GM18868 (cell line): ENCODE measurements around the gene CNNM1.

Experiments used
- ATAC-seq: cut with Tn5 transposase; IDR thresholded peaks from one replicate; pipeline ENCODE4 v1.9.1; 2021; ENCODE audit warnings: mild to moderate bottlenecking, moderate library complexity; ENCODE audit not compliant: unreplicated experiment

Gene CNNM1

DNA sequence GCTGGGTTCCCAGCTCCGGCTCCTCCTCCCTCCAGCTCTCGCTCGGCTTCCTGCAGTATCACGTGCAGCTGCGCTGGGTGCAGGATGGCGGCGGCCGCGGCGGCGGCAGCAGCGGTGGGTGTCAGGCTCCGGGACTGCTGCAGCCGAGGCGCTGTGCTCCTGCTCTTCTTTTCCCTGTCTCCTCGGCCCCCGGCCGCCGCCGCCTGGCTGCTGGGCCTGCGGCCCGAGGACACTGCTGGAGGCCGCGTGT lies at the start of gene CNNM1:
Gene CNNM1 (plus strand): TSS at position 53 of the 250 bp plus-strand sequence. CDS start 32 bp downstream, at position 85.
- peak; percentile 81 for ATAC-seq

DNA sequence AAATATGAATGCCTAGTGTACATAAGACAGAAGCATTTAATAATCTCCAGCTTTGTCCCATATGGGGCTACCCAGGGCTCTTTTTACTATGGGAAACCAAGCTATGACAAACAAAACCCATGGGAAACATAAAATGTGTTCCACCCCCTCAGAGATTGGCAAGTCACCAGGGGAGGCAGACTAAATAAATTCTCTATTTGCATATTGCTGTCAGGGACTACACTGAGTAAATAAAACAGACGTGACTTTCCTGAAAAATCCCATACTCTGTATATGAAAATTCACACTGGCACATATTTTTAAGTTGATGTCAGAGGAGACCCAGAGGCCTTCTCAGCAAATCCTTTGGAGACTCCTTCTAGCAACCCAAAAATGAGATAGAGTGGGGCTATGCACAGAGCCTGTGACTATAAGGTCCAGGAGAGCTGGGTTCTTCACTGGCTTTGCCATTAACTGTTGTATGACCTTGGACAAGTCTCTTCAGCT lies 49.5 kb upstream of the CNNM1 start:
- ATAC-seq: peak; percentile 62

DNA sequence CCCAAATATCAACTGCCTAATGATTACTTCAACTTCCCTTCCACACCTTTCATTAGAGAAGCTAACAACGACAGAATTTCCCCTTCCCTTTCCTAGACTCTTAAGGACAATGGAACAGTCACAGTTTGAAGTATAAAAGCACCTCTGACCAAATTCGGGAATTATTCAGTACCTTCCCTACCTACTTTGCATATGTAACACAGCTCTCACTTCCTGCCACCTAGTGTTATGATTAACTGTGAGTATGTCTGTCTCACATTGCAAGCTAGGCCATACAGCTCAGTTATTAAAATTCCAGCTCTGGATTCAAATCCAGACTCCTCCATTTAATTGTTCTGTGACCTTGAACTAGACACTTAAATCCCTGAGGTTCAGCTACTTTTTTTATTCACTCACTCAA lies 48.7 kb upstream of the CNNM1 start:
- peak; percentile 83 for ATAC-seq

DNA sequence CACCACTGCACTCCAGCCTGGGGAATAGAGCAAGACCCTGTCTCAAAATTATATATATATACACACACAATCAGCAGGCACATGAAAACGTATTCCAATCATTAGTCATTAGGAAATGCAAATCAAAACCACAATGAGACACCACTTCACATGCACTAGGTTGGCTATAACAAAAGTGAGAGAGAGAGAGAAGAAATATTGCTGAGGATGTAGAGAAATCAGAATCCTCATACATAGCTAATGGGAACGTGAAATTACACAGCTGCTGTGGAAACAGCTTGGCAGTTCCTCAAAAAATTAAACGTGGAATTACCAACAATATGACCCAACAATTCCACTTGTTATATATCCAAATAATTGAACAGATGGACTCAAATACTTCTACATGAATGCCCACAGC lies 43.3 kb upstream of the CNNM1 start:
- no peak for ATAC-seq

DNA sequence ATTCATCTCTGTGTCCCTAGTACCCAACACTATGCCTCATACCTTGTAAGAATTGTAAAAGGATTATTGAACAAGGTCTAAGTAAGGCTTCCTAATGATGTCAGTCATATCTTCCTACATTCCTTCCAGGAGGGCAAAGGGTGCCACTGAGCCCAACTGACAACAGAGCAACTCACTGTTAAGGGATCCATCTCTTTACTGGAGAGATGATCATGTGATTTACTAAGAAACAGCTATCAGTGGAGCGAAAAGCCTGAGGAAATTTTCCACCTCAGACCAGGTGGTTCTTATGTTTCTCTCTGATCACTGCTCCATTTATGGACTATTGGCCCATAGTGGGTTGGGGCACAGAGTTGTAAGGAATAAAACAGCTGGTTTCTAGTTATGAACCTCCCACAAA lies 38.9 kb upstream of the CNNM1 start:
- no peak for ATAC-seq

DNA sequence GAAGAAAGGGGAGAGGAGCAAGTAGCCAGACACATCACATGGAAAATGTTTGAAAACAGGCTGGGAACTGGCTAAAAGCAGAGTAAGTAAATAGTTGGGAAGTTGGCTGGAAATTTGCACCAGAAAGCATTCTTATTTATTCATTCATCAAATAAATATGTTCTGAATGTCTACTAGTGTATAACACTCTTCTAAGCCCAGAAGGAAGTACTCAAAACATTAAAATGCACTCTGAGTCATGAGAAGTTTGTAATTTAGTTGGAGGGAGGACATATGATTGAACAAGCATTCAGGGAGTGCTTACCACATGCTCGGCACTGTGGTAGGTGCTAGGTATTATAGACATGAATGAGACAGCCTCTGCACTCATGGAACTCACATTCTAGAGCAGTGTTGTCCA lies 37.0 kb upstream of the CNNM1 start:
- no peak for ATAC-seq

DNA sequence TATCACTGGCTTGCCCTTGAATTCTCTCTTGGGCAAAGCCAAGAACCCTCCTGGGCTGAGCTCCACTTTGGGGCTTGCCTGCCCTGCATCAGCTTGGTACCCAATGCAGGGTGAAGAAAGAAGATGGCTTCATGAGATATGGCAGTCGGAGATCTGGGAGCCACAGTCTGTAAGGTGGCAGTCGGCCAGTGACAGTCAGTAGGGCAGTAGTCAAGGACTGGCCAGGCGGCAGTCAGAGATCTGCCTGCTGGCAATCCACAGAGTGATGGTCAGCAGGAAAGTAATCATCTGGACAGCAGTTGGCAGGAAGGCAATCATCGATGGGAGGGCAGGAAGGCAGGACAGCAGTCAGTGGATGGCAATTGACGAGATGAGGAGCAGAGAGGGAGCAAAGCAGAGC lies 32.6 kb upstream of the CNNM1 start:
- no peak for ATAC-seq

DNA sequence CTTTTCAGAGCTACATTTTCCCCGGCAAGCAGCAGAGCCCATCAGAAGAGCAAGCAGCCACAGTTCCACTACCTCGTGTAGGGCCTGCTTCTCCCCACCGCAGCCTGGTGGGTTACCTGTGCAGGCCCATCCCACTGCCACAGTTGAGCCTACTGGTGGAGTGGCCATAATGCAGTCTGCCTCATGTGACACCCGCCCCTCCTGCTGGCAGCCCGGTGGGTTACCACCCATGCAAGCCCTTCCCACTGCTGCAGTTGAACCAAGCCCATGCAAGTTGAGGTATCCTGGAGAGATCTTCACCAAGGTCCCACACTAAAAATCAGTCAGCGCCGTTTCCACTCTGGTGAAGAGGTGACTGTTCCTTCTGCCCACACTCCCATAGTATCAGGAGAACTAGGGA lies 32.1 kb upstream of the CNNM1 start:
- no peak for ATAC-seq

DNA sequence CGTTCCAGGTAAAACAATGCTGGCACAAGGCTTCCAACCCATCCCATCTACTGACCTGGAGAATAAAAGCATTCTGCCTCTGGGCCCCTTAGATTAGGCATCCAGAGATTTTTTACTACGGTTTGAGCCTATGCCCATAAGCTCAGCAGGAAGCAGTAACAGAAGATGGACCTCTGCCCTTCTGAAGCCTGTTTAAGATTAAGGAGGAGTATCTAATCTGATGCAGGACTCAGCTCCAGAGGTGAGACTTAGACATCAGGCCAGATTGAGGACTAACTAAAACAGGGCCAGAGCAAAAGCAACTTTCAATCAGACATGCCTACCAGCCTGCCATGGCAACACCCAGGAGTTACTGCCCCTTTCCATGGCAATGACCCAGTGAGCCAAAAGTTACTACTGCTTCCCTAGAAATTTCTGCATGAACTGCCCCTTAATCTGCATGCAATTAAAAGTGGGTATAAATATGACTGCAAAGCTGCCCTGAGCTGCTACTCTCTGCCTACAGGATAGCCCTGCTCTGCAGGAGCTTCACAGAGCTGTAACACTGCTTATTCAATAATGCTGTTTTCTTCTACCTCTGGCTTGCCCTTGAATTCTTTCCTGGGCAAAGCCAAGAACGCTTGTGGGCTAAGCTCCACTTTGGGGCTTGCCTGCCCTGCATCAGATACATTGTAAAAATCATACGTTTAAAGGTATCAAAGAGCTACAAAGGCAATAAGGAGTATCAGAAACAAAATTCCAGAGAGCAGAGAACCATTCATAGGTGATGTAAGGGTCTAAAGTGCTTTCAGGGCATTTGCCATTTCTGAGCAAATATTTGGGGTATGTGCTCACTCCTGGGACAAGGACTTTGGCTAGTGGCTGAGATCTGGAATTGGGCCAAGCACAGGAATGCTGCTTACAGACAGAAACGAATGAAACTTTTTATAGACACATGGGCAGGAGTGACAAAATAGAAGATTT lies 25.0 kb upstream of the CNNM1 start:
- ATAC-seq: no peak

DNA sequence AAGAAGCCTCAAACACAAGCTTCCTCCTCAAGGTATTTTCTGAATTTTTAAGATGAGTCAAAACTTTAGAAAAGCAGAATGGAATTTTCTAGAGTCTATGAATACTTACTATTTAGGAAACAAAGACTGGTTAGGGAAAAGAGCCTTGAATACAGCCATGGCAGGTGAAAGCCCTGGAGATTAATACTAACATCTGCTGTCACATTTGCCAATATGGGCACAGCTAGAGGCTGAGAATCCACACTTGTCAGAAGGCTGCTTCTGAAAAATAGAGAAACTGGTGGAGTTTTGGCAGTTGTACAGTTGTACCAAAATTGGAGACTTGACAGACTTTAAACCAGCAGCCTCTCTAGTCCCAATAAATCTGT lies 24.3 kb upstream of the CNNM1 start:
- no peak for ATAC-seq

DNA sequence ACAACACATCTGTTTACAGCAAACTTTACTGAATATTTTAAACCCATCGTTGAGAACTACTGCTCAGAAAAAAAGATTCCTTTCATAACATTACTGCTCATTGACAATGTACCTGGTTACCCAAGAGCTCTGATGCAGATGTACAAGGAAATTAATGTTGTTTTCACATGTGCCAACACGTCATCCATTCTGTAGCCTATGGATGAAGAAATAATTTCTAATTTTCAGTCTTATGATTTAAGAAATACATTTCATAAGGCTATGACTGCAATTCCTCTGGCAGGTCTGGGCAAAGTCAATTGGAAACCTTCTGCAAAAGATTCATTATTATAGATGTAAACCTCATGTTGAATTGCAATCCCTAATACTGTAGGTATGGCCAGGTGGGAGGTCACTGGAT lies 16.7 kb upstream of the CNNM1 start:
- no peak for ATAC-seq

DNA sequence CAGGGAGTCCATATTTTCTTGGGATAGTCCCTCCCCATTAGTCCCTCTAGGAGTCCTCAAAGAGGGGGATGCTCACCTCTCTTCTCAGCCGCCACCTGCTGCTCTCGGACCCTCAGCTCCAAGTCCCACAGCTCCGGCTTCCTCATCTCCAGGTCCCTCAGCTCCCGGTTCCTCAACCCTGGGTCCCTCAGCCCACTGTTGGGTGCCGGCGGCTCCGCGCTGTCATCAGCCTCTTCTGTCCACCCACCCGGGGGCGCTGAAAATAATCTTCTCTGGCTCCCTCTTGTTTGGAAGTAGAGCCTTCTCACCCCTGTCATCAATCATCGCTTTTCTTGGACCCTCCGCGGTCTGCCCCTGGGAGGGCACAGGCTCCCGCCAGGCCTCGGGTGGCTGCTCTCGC lies 13.3 kb upstream of the CNNM1 start:
- ATAC-seq: no peak

DNA sequence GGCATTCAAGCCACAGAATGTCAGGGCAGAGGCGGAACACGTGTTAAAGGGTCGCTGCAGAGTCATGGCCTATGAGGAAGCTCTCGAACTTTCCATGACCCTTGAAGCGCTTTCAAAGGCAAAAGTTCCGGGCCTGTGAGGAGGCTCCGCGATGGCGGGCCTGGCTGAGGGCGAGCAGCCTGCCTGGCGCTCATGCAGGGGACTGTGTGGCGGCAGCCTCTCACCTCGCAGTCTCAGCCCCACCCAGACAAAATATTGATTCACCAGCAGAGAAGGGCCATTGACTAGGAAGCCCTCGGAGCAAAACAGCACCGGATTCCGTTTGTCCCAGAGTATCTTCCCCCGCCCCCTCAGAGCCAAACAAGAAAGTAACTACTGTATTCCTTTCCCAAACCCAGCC lies 12.8 kb upstream of the CNNM1 start:
- no peak for ATAC-seq

DNA sequence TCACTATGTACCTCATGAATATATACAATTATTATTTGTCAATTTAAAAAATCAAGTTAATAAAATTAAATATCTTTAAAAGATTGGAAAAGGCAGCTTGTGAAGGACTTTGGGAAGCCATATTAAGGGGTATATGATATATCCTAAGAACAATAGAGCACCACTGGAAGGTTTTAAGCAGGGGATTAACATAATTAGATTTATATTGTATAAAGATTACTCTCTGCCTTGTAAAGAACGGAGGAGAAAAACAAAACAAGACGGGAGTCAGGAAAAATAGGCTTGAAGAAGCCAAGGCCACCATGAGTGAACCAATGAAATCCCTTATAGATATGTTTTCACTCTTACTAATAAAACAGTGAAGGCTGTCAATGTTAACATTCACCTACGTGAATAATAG lies 11.1 kb upstream of the CNNM1 start:
- ATAC-seq: no peak

DNA sequence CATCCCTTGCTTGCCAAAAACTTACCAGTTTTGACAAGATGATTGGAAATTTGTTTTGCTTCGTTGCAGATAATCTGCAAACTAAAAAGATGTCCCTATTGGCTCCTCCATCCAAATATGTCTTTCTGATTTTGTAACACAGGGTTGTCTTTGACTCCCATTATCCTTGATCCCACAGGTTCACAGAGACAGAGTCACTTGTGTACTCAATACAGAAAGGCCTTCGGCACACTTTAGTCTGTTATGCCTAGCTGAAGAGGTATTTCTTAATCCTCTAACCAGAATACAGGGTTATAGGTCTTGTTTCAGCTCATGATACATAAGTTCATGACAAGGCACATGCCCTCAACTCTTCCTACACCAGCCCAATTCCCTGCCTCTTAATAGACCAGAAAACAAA lies 10.7 kb upstream of the CNNM1 start:
- no peak for ATAC-seq

DNA sequence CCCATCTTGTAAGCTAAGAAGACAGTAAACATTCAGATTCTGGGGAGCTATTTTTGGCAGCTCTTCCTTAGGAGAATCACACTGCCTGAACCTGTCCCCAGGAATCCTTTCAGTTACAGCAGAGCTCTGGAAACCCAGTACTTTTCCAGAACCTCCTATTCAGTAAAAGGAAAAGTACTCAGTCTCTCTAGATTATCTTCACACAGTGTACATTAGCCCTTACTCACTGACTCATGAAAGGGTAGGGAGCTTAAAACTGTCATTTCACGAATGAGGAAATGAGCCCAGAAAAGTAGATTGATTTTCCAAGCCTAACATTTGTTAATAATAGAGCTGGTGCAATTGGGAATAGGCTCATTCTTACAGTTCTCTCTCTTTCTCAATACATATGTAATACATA lies 3.9 kb upstream of the CNNM1 start:
- ATAC-seq: no peak

DNA sequence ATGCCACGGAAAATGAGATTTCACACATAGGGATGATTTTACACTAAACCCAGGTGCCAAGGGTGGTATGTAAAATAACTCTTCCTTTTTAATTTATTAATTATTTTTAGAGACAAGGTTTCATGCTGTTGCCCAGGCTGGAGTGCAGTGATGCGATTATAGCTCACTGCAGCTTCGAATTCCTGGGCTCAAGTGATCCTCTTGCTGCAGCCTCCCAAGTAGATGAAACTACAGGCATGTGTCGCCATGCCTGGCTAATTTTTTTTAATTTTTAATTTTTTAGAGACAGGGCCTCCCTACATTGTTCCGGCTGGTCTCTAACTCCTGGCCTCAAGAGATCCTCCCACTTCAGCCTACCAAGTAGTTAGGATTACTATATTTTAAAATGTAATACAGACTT lies 2.3 kb upstream of the CNNM1 start:
- no peak for ATAC-seq

DNA sequence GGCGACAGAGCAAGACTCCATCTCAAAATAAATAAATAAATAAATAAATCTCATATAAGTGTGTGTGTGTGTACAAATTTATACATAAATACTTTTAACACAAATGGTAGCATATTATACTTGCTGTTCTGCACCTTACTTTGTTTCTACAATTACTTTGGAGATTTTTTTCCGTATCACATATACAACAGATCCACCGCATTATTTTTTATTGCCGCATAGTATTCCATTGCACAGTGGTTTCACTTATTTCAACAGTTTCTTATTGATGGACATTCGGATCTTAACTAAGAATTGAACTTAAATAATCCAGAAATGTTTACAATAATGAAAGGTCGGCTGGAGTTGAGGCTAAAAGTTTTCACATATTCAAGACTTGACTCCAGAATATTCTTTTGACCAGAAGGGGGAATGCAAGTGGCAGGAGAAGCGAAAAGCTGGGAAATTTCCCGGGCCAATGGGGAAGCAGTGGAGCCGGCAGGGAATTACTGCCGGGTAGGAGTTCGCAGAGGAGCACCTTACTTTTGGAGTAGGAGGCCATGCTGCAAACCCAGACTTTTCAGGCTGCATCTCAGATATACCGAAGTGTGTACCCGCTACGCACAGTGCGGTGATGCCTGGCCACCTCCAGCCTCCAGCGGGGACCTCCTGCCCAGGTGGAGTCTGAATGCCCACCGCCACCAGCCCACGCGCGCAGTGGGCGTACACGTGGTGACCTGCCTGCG lies 415 bp upstream of the CNNM1 start:
- no peak for ATAC-seq

DNA sequence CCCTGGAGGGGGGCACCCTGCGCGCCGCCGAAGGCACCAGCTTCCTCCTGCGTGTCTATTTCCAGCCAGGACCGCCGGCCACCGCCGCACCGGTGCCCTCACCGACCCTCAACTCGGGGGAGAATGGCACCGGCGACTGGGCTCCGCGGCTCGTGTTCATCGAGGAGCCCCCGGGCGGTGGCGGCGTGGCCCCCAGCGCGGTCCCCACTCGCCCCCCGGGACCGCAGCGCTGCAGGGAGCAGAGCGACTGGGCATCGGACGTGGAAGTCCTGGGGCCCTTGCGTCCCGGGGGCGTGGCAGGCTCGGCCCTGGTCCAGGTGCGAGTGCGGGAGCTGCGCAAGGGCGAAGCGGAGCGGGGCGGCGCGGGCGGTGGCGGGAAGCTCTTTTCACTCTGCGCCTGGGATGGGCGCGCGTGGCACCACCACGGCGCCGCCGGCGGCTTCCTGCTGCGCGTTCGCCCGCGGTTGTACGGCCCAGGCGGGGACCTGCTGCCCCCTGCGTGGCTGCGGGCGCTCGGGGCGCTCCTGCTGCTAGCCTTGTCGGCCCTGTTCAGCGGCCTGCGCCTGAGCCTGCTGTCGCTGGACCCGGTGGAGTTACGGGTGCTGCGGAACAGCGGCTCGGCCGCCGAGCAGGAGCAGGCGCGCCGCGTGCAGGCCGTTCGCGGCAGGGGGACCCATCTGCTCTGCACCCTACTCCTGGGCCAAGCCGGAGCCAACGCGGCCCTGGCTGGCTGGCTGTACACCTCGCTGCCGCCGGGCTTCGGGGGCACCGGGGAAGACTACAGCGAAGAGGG lies 594 bp downstream of the CNNM1 start:
- ATAC-seq: peak; percentile 50

DNA sequence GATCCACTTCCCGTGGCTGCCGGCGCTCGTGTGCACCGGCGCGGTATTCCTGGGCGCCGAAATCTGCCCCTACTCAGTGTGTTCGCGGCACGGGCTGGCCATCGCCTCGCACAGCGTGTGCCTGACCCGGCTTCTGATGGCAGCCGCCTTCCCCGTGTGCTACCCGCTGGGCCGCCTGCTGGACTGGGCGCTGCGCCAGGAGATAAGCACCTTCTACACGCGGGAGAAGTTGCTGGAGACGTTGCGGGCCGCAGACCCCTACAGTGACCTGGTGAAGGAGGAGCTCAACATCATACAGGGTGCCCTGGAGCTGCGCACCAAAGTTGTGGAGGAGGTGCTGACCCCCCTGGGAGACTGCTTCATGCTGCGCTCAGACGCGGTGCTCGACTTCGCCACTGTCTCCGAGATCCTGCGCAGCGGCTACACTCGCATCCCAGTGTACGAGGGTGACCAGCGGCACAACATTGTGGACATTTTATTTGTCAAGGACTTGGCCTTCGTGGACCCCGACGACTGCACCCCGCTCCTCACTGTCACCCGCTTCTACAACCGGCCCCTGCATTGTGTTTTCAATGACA lies 1.3 kb downstream of the CNNM1 start:
- ATAC-seq: no peak

DNA sequence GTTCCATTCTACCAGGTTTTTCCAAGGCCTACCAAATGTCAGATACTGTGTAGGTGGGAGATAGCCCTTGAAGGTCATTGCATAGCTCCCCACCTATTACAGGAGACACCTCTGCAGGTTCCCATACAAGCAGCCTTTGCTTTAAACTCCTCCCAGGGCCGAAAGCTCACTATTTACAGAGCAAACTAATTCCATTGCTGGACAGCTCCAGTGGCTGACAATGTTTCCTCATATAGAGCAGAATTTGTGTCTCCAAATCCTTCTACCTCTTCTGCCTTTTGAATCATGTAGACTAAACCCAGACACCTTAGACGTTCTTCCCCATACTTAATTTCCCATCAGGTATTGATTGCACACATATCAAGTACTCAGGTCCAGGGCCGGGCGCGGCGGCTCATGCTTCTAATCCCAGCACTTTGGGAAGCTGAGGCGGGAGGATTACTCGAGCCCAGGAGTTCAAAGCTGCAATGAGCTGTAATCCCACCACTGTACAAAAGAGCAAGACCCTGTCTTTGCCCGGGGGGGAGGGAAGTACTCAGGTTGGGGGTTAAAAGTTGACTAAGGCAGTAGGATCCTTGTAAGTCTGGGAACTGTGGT lies 2.1 kb downstream of the CNNM1 start:
- ATAC-seq: no peak
